MM.1S (cell line): ENCODE measurements around the gene CABP2.
"Not testable (repeated sequence)": the region's sequence is repeated elsewhere in the genome, so short reads cannot be mapped to it uniquely, and the experiment has no call there.

Experiments
- DNase-seq: peaks from one replicate; pipeline ENCODE4 v3.0.0-alpha.2; 2015
- H2AFZ ChIP-seq: fragments of 300-600 bp; sonication (generic); 2 replicates; pipeline ENCODE4 v1.6.0; 2016; ENCODE audit warnings: antibody characterized with exemption, low read length
- H3F3A ChIP-seq: fragments of 300-600 bp; sonication (generic); 2 replicates; pipeline ENCODE4 v1.6.1; 2016; ENCODE audit warnings: mild to moderate bottlenecking, antibody characterized with exemption, low read length, moderate library complexity, mixed read lengths; ENCODE audit not compliant: insufficient read depth
- H3K27ac ChIP-seq: fragments of 300-600 bp; sonication (generic); 2 replicates; pipeline ENCODE4 v1.5.1; 2016; ENCODE audit warnings: mild to moderate bottlenecking, low read length
- H3K27me3 ChIP-seq: fragments of 300-600 bp; sonication (generic); replicated peaks from 2 replicates; pipeline ENCODE4 v1.6.0; 2016; ENCODE audit warnings: low read length; ENCODE audit not compliant: insufficient read depth
- H3K36me3 ChIP-seq: fragments of 300-600 bp; sonication (generic); replicated peaks from 2 replicates; pipeline ENCODE4 v1.6.1; 2016; ENCODE audit warnings: mild to moderate bottlenecking, low read length, mixed read lengths; ENCODE audit not compliant: insufficient read depth
- H3K4me1 ChIP-seq: fragments of 300-600 bp; sonication (generic); 2 replicates; pipeline ENCODE4 v1.6.1; 2016; ENCODE audit warnings: low read length, mixed read lengths
- H3K4me2 ChIP-seq: fragments of 300-600 bp; sonication (generic); 2 replicates; pipeline ENCODE4 v1.6.0; 2016; ENCODE audit warnings: low read depth, low read length
- H3K4me3 ChIP-seq: fragments of 300-600 bp; sonication (generic); 2 replicates; pipeline ENCODE4 v1.5.1; 2016; ENCODE audit warnings: low read length, mixed read lengths
- H3K79me2 ChIP-seq: fragments of 300-600 bp; sonication (generic); 2 replicates; pipeline ENCODE4 v1.6.1; 2016; ENCODE audit warnings: mixed run types, low read length, mixed read lengths
- H3K9ac ChIP-seq: fragments of 300-600 bp; sonication (generic); 2 replicates; pipeline ENCODE4 v1.6.1; 2016; ENCODE audit warnings: low read length, mixed read lengths
- H3K9me2 ChIP-seq: fragments of 300-600 bp; sonication (generic); replicated peaks from 2 replicates; pipeline ENCODE4 v1.6.1; 2016; ENCODE audit warnings: mild to moderate bottlenecking, low read length, mixed read lengths; ENCODE audit not compliant: insufficient read depth
- H3K9me3 ChIP-seq: fragments of 300-600 bp; sonication (generic); replicated peaks from 2 replicates; pipeline ENCODE4 v1.6.1; 2016; ENCODE audit warnings: mild to moderate bottlenecking, low read length, mixed read lengths; ENCODE audit not compliant: insufficient read depth
- H4K20me1 ChIP-seq: fragments of 300-600 bp; sonication (generic); 2 replicates; pipeline ENCODE4 v1.6.1; 2016; ENCODE audit warnings: mild to moderate bottlenecking, low read length, moderate library complexity, mixed read lengths; ENCODE audit not compliant: insufficient read depth
- EZH2 ChIP-seq: fragments of 300-600 bp; sonication (generic); optimal IDR thresholded peaks from 2 replicates; pipeline ENCODE3; 2017; ENCODE audit warnings: low read depth, mild to moderate bottlenecking, antibody characterized with exemption, low read length, mixed read lengths
- EZH2phosphoT487 ChIP-seq: fragments of 300-600 bp; sonication (generic); IDR thresholded peaks from 2 replicates; pipeline ENCODE4 v1.6.1; 2018; ENCODE audit warnings: antibody characterized with exemption, low read length
- TF ChIP-seq, protein P1 (sequence below): fragments of 300-600 bp; sonication (generic); IDR thresholded peaks from 2 replicates; pipeline ENCODE4 v1.5.1; 2016; ENCODE audit warnings: antibody characterized with exemption, low read length, mixed read lengths

The CABP2 gene

DNA sequence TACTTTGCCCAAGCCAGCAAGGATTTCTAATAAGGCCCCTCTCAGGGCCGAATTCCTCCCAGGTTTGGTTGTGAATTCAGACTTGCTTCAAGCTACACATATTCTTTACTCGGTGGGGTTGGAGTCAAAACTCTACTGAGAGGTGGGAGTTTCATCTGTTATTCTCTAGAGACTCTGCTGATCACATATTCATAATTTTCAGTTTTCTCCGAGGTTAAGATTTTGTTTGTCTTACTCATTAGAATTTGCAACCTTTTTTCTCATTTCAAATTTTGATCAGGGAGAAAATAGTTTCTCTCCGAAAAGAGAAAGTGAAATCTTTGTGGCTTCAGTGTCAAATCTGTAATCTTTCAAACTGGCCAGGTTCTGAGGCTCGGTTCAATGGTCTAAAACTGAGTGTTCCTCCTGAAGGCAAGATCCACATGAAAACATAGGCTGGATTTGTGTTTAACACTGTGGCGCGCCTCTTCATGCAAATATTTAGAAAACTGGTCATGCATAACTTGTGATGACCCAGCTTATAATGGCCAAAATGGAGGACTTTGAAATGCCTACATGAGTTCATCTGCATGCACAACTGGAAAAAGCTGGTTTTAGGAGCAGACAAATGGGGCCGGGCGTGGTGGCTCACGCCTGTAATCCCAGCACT, 38.8 kb upstream of the CABP2 start:
- Histone ChIP-seq H3K36me3 (no peaks in the 10 kb centered on the region), H3K27me3 (peaks cover 91% of the 10 kb centered on the region), H3K9me3 (no peaks in the 10 kb centered on the region), H3K4me3 (peak overlapping the region; percentile 22), H3K27ac (no peak overlapping the region), H3K79me2 (no peaks in the 10 kb centered on the region), H3F3A (0 out of 2 replicates have a peak, but pooled peaks cover 4% of the 10 kb centered on the region), H2AFZ (no peak overlapping the region), H3K9me2 (no peaks in the 10 kb centered on the region), H3K9ac (no peak overlapping the region), H3K4me2 (peak overlapping the region; percentile 33), H3K4me1 (no peaks in the 10 kb centered on the region), H4K20me1 (0 out of 2 replicates have a peak, but pooled peaks cover 3% of the 10 kb centered on the region)
- TF ChIP-seq EZH2 = no peak
- TF ChIP-seq, protein P1, sequence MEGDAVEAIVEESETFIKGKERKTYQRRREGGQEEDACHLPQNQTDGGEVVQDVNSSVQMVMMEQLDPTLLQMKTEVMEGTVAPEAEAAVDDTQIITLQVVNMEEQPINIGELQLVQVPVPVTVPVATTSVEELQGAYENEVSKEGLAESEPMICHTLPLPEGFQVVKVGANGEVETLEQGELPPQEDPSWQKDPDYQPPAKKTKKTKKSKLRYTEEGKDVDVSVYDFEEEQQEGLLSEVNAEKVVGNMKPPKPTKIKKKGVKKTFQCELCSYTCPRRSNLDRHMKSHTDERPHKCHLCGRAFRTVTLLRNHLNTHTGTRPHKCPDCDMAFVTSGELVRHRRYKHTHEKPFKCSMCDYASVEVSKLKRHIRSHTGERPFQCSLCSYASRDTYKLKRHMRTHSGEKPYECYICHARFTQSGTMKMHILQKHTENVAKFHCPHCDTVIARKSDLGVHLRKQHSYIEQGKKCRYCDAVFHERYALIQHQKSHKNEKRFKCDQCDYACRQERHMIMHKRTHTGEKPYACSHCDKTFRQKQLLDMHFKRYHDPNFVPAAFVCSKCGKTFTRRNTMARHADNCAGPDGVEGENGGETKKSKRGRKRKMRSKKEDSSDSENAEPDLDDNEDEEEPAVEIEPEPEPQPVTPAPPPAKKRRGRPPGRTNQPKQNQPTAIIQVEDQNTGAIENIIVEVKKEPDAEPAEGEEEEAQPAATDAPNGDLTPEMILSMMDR = no peak
- no peak for TF ChIP-seq EZH2phosphoT487
- no peak for DNase-seq

DNA sequence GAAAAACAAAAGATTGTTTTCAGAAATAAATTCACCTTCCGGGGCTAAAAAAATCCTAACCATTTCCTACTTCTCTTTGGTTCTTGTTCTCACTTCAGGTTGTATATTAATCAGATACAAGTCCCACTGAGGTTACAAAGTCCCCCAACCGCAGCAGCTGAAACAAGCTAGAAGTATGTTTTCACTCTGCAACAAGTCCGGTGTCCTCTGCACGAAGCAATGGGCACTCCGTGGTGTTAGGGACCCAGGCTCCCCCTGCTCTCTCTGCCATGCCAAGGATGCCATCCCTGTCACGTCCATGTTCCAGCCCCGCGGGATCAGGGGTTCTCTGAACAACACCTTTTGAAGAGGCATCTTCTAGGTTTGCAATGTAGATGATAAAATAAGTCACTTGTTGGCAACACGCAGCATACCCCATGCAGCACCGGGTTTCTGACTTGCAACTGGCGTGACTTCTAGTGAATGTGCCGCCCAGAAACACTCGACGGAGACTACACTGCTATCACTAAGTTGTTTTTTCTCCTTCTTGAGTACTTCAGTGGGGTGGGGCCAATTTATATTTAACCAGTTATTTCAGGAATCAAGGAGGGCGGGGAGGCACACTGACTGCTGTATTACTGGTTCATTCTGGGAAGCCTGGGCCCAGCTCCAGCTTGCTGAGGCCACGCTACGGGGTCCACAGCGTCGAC, 35.0 kb upstream of the CABP2 start:
- H3K27me3 ChIP-seq = peaks cover 53% of the 10 kb centered on the region
- no peaks in the 10 kb centered on the region for H3K79me2 ChIP-seq
- no peak for TF ChIP-seq EZH2
- TF ChIP-seq, protein P1 = no peak
- TF ChIP-seq EZH2phosphoT487 = no peak
- H3K9ac ChIP-seq = no peak overlapping the region
- no peak overlapping the region for H2AFZ ChIP-seq
- H3K9me3 ChIP-seq = no peaks in the 10 kb centered on the region
- H3K4me2 ChIP-seq = no peak overlapping the region
- H4K20me1 ChIP-seq = 0 out of 2 replicates have a peak, but pooled peaks cover 2% of the 10 kb centered on the region
- H3K4me3 ChIP-seq = no peak overlapping the region
- no peak for DNase-seq
- H3K4me1 ChIP-seq = no peaks in the 10 kb centered on the region
- H3F3A ChIP-seq = 0 out of 2 replicates have a peak, but pooled peaks cover 4% of the 10 kb centered on the region
- H3K36me3 ChIP-seq = no peaks in the 10 kb centered on the region
- no peaks in the 10 kb centered on the region for H3K9me2 ChIP-seq
- H3K27ac ChIP-seq = no peak overlapping the region

DNA sequence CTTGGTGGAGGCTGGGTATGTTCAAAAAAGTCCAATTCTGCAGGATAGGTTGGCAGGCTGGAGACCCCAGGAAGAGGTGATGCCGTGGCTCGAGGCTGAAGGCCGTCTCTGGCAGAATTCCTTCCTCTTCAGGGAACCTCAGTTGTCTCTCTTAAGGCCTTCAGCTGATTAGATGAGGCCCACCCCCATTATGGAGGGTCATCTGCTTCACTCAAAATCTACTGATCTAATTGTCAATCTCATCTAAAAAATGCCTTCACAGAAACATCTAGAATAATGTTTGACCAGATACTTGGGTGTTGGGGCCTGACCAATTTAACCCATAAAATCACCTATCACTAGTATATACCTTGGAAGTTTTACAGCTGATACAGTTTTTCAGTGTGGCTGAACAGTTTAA, 33.0 kb upstream of the CABP2 start:
- no peak for DNase-seq
- Histone ChIP-seq H3K27ac (no peak overlapping the region), H3K79me2 (no peaks in the 10 kb centered on the region)

DNA sequence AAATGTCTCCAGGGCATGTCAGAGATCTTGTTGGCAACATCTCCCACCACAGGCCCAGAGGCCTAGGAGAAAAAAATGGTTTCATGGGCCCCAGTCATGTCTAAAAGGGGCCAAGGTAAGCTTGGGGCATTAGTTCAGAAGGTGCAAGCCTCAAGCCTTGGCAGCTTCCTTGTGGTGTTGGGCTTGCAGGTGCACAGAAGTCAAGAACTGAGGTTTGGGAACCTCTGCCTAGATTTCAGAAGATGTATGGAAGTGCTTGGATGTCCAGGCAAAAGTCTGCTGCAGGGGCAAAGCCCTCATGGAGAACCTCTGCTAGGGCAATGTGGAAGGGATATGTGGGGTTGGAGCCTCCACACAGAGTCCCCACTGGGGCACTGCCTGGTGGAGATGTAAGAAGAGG, 28.5 kb upstream of the CABP2 start:
- DNase-seq, H3K4me2 ChIP-seq, H3K79me2 ChIP-seq, H2AFZ ChIP-seq, H3K27me3 ChIP-seq, H3K9me3 ChIP-seq, H3K4me3 ChIP-seq, H3K9ac ChIP-seq, H3K27ac ChIP-seq, H3F3A ChIP-seq, H3K9me2 ChIP-seq, H3K36me3 ChIP-seq, H4K20me1 ChIP-seq, H3K4me1 ChIP-seq: not testable (repeated sequence)

More for the DNA sequence above, 33.0 kb upstream of the CABP2 start:
- TF ChIP-seq EZH2phosphoT487 = no peak
- no peak for TF ChIP-seq EZH2
- TF ChIP-seq, protein P1 = no peak
- no peaks in the 10 kb centered on the region for H3K9me3 ChIP-seq
- no peaks in the 10 kb centered on the region for H3K4me1 ChIP-seq
- H3K4me3 ChIP-seq = no peak overlapping the region
- H3K36me3 ChIP-seq = no peaks in the 10 kb centered on the region
- no peaks in the 10 kb centered on the region for H3K9me2 ChIP-seq
- peaks cover 36% of the 10 kb centered on the region for H3K27me3 ChIP-seq
- no peaks in the 10 kb centered on the region for H4K20me1 ChIP-seq
- no peak overlapping the region for H3K4me2 ChIP-seq
- no peaks in the 10 kb centered on the region for H3F3A ChIP-seq
- no peak overlapping the region for H2AFZ ChIP-seq
- no peak overlapping the region for H3K9ac ChIP-seq
